GM04503 (cell line): ENCODE measurements around the gene AURKAIP1.

ENCODE experiments used
- DNase-seq: peaks from one replicate; pipeline ENCODE4 v3.0.0-alpha.2; 2012; ENCODE audit warnings: low read depth

The AURKAIP1 gene

DNA sequence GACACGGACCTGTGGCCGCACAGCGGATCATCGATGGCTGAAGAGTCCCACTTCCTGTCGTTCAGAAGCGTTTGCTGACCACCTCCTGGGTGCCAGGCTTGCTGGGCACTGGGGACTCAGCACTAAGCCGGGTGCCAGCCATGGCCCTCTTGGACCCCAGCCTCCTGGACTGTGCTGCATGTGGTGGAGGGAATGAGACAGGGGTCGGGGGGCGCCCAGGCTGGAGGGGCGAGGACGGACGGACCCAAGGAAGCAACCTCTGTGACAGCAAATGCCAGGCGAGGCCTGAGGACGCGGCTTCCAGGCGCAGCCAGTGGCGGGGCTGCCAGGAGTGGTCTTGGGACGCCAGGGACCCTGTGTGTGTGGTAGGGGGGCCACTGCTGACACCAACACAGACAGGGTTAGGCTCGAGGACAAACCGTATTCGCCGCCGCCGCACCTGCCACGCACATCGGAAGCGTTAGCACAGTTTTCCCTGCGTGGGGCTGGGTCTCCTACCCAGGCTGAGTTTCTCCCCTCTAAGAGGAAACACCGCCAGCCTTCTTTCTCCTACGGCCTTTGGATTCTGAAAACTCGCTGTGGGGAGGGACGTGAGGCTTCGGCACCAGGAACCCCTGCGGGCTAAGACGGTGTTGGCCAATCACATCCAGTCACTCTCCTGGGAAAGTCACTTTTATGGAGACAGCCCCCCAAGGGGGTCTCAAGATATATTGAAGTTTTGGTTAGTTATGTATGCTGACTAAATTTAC is 13.6 kb downstream of the AURKAIP1 start:
- DNase-seq, result no peak

DNA sequence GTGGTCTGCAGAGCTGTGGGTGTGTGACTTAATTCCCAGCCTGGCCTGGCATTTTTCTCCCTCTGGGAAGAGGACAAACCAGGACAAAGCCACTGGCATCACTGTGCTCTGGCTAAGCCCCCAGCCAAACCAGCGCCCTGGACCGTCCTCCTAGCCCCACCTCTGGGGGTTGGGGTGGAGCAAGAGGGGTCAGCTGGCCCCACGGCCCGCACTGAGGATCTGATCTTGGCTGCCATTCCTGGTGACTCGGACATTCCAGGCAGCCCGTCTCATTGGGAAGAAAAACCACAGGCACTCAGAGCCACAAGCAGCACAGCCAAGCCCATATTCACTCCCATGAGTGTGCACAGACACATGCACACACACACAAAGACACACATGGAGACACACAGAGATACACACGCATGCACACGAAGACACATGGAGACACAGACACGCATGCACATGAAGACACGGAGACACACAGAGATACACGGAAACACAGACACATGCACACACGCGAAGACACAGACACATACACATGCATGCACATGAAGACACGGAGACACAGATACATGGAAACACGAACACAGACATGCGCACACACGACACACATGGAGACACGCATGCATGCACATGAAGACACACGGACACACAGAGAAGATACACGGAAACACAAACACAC is 14.4 kb downstream of the AURKAIP1 start:
- peak; percentile 93 for DNase-seq

DNA sequence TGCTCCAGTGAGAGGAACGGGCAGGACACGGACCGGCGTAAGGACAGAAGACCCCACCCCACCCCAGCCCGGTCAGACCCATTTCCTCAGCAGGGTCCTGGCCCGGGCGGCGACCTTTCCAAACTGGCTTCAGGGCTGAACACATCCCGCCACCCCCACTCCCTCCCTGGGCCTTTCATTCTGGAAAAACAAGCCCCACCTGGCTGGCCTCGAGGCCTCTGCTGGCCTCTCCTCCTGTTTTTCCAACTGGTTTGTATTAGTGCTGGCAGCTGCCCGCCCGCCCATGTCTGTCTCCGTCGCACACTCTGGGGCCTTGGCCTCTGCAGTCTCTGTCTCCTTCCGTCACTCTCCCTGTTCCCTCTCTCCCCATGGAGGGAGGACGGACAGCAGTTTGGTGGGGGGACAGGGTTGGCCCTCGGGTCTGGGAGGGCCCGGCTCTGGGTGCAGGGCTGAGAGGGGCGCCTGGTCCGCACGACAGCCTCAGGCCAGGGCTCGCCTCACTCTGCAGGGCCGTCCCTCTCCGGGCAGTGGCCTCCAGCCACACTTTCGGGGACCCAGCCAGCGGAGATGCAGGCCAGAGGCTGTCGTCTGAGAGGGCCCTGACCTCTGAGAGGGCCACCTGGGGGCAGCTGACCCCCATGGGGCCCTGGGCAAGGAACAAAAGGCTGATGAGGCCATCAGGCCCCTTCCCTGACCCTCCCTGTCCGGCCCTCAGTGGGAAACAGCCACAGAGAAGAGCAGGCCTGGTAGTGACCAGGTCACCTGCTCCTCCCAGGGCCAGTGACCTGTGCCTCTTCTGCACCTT is 15.1 kb downstream of the AURKAIP1 start:
- no peak for DNase-seq

- no peak for DNase-seq
Measured at GRCh38 chr1:1359308-1359663, 15.7 kb downstream of the AURKAIP1 start.

DNA sequence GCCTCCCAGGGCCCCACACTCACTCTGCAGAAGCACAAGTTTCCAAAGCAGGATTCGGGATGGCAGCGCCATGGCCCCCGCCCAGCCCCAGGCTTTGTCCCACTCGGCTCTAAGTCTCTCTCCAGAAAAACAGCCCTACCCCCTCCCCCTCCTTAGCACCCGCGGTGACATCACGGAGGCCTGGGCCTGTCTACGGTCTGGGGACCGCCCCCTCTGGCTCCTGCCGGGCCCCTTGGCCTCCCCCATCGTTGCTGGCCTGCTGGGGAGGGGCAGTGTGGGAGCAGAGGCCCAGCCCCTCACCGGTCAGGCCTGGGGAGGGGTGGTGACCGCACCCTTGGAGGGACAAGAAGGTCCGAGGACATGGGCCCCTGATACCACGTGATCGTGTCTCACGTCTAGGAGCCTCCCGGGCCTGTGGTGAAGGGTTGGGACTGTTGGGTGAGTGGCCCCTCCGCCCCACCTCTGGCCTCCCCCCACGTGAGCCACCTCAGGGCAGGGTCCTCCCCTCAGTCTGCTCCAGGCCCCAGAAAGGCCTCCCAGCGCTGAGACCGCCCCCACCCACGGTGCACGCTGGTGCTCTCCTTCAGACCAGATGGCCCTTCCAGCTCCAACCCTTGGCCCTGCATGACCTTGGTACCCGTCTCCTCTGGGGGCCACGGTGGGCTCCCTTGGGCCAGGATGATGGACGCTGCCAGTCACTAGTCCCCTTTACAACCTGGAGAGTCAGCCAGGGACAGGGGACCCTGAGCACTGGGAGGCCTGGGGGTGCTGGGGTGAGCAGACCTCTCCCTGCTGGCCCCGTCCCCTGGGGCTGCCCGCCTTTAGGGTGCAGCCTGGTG is 16.4 kb downstream of the AURKAIP1 start, which contains the start of gene MXRA8:
MXRA8 (minus strand) TSS at position 123 of the 839 bp plus-strand sequence; CDS start at position 72, 51 bp downstream.
- DNase-seq, result peak; percentile 77

DNA sequence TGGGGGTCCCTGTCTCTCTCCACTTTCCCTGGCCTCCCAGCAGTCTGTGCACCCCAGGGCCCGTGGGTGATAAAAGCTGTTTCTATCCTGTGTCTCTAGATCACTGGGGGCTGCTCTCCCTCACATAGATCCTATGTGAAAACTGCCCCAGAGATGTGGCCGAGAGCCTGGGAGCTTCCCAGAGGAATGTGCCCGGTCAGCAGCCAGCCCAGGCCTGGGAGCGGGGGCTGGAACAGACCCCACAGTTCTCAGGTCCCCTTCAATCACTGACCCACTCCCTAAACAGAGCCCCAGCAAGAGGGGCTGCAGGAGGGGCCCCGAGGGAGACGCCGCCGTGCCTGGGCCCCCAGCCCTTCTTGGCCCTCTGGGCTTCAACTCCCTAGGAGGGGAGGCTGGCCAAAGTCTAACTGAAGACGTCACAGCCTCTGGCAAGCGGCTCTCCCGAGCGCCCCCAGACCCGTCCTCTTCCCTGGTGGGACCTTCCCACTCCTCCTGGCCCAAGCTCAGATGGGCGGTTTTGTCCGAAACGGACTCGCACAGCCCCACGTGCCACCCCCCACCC is 17.1 kb downstream of the AURKAIP1 start:
- no peak for DNase-seq

DNA sequence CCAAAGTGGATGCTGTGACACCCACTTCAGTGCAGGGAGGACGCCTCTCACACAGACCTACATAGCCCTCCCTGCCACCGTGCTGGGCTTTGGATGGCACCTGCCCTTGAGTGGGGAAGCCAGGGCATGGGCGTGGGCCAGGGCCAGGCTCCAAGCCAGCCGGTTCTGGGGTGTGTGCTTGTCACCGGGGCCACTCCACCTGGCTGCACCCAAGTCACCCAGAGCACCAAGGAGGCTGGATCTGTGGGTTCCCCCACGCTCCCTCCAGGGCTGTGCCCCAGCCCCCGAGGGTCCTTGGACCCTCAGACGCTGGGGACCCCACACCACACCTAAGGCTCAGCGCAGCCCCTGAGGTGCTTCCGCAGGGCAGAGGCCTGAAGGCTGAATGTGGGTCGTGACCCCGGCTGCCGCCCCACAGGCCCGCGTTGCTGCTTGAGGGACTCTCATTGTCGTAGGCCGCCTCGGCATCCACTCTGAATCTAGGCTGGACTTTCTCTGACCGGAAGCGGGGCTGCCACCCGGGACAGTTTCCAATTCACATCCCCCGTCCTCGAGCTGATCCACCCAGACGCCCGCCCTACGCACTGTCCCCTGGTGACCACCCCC is 18.1 kb downstream of the AURKAIP1 start:
- no peak for DNase-seq

DNA sequence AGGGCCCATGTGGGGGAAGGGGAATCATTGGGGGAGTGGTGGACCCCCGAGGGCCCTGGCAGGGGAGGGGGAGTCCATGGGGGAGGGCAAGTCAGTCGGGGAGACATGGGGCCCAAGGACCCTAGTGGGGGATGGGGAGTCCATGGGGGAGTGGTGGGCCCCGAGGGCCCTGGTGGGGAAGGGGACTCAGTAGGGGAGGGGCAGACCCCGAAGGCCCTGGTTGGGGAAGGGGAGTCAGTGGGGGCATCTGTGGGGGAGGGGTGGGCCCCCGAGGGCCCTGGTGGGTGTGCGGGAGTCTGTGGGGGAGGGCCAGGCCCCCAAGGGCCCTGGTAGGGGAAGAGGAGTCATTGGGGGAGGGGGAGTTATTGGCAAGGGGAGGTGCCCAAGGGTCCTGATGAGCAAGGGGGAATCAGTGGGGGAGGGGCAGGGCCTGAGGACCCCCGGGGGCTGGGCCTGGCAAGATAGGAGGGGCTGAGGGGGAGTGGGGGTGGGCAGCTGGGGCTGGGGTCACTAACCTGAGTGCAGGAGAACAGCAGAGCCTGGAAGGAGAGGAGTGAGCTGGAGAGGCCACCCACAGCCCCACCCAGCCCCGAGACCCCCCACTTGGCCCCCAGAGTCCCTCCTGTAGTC is 18.7 kb downstream of the AURKAIP1 start:
- no peak for DNase-seq

- DNase-seq, result no peak
Measured at GRCh38 chr1:1355416-1355815, 19.6 kb downstream of the AURKAIP1 start.

DNA sequence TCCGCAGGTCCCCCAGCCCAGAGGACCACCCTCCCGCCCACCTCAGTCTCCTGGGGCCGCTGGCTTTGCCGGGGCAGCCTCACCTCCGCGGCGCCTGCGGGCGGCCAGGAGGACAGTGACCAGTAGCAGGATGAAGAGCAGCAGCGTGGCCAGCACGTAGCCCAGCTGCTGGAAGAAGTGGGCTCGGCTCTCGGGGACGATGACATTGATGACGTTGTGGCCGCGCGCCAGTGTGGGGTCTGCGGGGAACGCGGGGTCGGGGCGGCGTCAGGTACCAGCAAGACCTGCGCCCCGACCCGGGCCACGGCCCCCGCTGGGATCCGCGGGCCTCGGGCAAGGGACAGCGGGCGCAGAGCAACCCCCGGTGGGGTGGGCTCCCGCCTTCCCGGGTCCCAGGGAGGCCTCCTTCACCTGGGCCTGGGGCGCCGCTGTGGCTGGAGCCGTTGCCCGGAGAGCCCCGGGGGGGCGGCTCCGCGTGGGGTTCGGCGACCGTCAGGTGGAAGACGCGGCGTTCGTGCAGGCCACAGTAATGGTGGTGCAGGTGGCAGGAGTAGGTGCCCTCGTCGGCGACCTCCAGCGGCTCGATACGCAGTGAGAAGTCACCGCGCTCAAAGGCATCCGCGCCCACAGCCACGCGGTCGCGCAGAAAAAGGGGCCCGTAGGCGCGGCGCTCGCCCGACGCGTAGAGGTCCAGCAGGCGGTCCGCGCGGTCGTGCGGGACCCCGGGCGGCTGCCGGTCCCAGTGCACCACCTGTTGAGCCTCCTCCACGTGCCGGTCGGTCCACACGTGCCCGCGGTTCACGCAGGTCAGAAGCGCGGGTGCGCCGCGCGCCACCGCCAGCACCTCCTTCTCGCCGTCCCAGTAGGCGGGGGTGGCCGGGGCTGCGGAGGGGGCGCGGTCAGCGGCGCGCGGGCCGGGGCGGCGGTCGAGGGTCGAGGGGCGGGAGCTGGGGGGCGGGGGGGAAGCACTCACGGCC is 20.4 kb downstream of the AURKAIP1 start:
- DNase-seq, result no peak

DNA sequence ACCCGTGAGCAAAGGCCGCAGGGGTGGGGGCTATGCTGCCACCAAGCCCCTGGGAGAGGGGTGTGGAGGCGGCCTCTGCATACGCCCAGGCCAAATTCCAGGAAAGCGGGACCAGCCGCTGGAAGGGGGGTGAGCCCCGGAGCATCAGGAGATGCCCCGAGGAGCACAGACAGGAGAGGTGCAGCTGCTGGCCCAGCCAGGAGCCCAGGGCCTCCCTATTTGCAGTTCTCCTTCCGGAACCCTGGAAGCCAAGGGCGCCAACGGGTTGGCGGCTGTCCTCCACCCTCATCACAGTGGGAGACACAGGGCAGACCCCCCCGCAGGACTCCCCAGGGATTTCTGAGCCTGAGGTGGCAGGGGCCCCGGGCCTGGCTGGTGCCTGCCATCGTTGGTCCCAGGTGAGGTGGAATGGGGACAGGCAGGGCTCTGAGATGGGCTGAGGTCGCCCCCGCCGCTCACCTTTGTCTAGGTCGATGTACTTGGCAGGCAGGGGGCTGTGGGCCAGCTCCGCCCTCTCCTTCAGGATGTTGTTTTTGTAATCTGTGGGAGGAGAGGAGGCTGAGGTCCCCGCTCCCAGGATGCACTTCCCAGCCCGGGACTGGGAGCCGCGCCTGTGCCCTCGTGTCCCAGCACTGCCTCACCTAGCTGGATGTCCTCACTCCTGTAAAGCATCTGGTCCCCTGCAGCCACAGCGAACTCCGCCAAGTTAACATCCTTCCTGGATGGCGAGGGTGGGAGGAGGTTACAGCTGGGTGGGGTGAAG is 21.4 kb downstream of the AURKAIP1 start:
- DNase-seq, result no peak

DNA sequence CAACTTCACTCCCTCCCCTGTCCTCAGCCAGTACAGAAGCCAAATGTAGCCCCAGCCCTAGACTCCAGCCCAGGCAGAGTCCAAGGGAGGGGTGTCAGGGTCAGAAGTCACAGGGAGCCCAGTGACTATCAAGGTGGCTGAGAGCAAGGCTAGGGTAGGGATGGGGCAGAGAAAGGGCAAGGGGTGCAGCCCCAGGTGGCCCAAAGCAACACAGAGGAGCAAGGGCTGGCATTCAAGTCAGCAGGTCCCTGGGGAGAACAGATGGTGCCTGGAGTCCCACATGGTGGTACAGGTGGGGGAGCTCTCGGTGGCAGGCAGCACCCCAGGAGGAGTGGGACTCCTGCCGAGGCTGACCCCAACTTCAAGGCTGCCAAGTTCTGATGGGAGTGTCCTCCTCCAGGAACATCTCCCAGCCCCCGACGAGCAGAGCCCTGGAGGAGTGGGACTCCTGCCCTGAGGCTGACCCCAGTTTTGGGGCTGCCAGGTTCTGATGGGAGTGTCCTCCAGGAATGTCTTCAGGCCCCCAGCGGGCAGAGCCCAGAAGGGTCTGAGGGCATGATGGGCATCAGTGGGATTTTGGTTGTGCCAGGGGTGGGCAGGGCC is 22.1 kb downstream of the AURKAIP1 start:
- no peak for DNase-seq

- no peak for DNase-seq
Measured at GRCh38 chr1:1351511-1352427, 23.2 kb downstream of the AURKAIP1 start.

DNA sequence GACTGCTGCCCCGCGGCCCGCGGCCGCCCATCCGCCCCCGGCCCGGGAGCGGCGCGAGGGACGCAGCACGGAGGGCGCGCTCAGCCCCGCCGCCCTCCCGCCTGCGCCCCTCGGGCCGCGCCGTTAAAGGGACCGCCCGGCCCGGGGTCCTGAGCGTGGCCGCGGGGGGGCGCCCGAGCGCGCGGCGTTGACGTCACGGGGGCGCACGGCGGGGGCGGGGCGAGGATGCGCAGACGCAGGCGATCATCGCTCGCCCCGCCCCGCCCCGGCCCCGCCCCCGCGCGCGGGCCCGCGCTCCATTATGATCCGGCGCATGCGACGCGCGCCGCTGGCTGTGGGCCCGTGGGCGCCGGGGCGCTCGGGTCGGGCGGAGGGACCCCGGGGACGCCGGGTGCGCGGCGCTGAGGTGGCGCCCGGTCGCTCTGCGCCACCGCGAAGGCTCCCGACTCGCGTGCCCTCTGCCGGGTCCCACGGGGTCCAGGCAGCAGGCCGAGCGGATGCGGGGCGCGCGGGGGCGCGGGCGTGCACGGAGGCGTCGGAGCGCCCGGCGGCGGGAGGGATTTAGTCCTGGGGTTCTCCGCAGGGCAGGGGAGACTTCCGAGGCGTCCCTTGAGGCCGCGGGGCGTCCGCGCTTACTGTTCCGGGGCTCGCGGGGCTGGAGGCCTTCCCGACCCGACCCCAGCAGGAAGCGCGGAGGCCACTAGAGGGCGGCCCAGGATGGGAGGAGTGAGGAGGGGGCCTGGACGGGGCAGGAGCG is 25.6 kb downstream of the AURKAIP1 start, which contains the start of gene DVL1:
DVL1 (minus strand) TSS at position 163 of the 757 bp plus-strand sequence. CDS start 353 bp downstream, outside the sequence.
- no peak for DNase-seq

DNA sequence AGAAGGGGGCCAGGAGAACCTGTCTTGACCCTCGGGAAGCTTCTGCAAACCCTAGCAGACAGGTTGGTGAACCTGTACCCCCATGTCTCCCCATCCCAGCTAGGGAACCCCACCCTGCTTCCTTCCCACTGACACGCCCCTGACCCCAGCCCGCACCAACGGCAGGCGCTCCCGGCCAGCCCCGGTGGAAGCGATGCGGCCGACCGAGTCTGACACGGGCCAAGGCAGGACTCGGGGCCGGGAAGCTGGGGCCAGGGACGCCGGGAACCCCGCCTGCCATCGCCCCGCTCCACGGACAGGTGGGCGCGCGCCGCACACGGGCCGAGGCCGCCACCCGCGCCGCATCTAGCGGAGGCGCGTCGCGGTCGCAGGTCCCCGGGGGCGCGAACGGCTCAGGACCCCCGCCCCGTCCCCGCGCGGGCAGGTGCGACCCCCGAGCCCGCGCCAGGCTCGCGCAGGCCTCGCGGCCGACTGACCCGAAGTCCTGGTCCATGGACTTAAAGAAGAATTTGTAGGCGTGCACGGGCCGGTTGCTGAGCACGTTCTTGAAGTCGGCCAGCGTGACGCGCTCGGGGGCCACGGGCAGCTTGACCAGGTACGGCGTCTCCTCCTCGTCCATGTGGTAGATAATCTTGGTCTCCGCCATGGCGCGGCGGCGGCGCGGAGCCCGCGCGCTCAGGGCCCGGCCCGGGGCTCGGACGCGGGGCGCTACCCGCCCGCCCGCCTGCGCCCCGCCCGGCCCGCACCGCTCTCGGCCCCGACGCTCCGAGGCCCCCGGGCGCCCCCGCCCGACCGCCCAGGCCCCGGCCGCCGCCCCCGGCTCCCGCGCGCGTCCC is 26.4 kb downstream of the AURKAIP1 start:
- DNase-seq, result no peak
